Measurements from ENCODE around the gene GRK5.

- TF ChIP-seq CTCF (IDR thresholded peaks at IDR 0.05) (no peak), EP300 (IDR thresholded peaks at IDR 0.05) (no peak), POLR2A (IDR thresholded peaks at IDR 0.05) (no peak)
These were observed 94.8 kb downstream of the GRK5 start for GRCh38 chr10:119302172-119302571.

Data from sigmoid colon (tissue), 4 donors.